Psoas muscle (tissue), 8 donors: ENCODE results near the gene UBE3B. TPM values are rescaled to one million over a fixed set of nuclear protein-coding genes. Genes with fewer than 3 reads are reported as not detected.

Experiments
- ATAC-seq, 4 donors: fragments of 200-7000 bp; cut with Tn5 transposase; one replicate each; pipeline ENCODE4 v1.9.1; 2020; ENCODE audit warnings: moderate library complexity in 3 of 4, mild to moderate bottlenecking in 2 of 4
- DNase-seq, 2 donors: peaks; one replicate each; pipeline ENCODE4 v3.0.0-alpha.2; 2020
- H3K27ac ChIP-seq: fragments of 200-600 bp; one replicate; pipeline ENCODE4 v1.8.0; 2022
- H3K27me3 ChIP-seq, 3 donors: fragments of 200-600 bp in 1 of 3; one replicate each; pipeline versions ENCODE4 v1.6.1 to v1.8.0; 2013 to 2022; ENCODE audit warnings: low read length in 2 of 3, mild to moderate bottlenecking in 2 of 3, moderate library complexity in 1 of 3; ENCODE audit not compliant: insufficient read depth in 3 of 3
- H3K36me3 ChIP-seq, 2 donors: fragments of 200-600 bp in 1 of 2; one replicate each; pipeline versions ENCODE4 v1.6.1 to v1.8.0; 2013 to 2022; ENCODE audit warnings: low read depth in 1 of 2, mild to moderate bottlenecking in 1 of 2, moderate library complexity in 1 of 2; ENCODE audit not compliant: insufficient read depth in 1 of 2
- H3K4me1 ChIP-seq: fragments of 200-600 bp; one replicate; pipeline ENCODE4 v1.8.0; 2022
- H3K4me3 ChIP-seq: fragments of 200-600 bp; one replicate; pipeline ENCODE4 v1.8.0; 2022; ENCODE audit warnings: mild to moderate bottlenecking
- H3K9me3 ChIP-seq: fragments of 200-600 bp; one replicate; pipeline ENCODE4 v1.8.0; 2022
- WGBS, 3 donors: extraction: QIAGEN DNeasy Blood & Tissue Kit; methylation state at CpG; one replicate each; pipeline versions ENCODE4 v1.1.6 to v1.1.7; 2013; 5-methylcytosine and 5-hydroxymethylcytosine counted together
- intact Hi-C, 2 donors: fragments of 100-400 bp; cut with DNase I; formaldehyde crosslinking; loops; one replicate each; pipeline versions ENCODE4 v1.11.0 to v1.14.2; 2022
- polyA plus RNA-seq, 3 donors: library from polyadenylated mRNA; stranded (reverse); fragments of 200-250 nt; gene quantifications; one replicate each; pipeline ENCODE4 v1.2.3, GENCODE V29; 2013
- total RNA-seq, 4 donors: library from RNA; stranded (reverse); fragmentation: NEBNext Ultra II Directional in 2 of 4; extraction: Animal tissue kit (Norgen Biotek cat#: 25700) in 2 of 4; gene quantifications; one replicate each; pipeline versions ENCODE4 v1.2.1 to v1.2.4, GENCODE V29; 2021 to 2023
- TF ChIP-seq, protein P1 (sequence below): fragments of 200-600 bp; IDR thresholded peaks from one replicate; pipeline ENCODE4 v1.8.0; 2022; ENCODE audit warnings: antibody characterized with exemption
- donor health status: healthy with polysubstance abuse.
- donor health status: DM: no; HTN: no; CAD: no; lungs with moderate emphysema.
- donor health status: Bipolar disorder and iron deficiency.
- donor health status: healthy.
- donor health status: DM: yes; HTN: yes; CAD: no.
- donor health status: DM: no; HTN: no; CAD: no.
- donor health status: DM: no; HTN: no; CAD: no.
- donor health status: DM: yes; HTN: yes; CAD: no.

The UBE3B gene
- total and polyA plus RNA-seq, 7 donors = 13.5 to 50.8 (median 42.6) TPM

DNA sequence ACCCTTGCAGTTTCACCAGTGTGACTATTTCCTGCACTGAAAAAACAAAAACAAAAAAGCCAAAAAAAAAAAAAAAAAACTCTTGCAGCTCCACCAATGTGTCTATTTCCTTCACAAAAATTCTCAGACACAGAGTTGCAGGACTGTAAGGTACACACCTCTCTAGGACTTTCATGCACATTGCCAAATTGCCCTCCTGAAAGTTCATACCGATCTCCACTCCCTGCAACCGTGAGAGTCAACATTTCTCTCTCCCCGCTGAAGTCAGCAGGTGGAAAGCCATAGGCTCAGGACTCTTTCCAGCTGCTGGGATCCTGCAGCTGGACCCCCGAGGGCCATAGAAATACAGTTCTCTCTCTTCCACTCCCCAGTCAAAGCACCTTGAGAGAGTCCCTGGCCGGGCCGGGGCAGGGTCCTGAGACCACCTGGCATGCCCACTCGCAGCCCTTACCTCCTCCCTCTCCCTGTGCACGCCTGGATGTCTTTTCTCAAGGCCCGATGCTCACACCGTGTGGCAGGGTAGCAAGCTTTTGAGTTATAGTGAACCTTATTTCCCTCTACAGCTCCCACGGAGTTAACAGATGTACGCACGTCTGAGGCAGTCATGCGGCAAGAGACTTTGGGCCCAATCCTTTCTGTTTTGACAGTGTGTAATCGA, 72.3 kb downstream of the UBE3B start:
- no peak for ATAC-seq
- WGBS, 3 donors = 11 to 27% (median 20%) methylated on average over 15 of the region's 15 CpGs
- DNase-seq = no peak
- H3K27ac ChIP-seq = no peak overlapping the region
- H3K36me3 ChIP-seq = no peaks in the 10 kb centered on the region
- H3K9me3 ChIP-seq = no peaks in the 10 kb centered on the region
- TF ChIP-seq, protein P1, sequence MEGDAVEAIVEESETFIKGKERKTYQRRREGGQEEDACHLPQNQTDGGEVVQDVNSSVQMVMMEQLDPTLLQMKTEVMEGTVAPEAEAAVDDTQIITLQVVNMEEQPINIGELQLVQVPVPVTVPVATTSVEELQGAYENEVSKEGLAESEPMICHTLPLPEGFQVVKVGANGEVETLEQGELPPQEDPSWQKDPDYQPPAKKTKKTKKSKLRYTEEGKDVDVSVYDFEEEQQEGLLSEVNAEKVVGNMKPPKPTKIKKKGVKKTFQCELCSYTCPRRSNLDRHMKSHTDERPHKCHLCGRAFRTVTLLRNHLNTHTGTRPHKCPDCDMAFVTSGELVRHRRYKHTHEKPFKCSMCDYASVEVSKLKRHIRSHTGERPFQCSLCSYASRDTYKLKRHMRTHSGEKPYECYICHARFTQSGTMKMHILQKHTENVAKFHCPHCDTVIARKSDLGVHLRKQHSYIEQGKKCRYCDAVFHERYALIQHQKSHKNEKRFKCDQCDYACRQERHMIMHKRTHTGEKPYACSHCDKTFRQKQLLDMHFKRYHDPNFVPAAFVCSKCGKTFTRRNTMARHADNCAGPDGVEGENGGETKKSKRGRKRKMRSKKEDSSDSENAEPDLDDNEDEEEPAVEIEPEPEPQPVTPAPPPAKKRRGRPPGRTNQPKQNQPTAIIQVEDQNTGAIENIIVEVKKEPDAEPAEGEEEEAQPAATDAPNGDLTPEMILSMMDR = no peak
- no peak overlapping the region for H3K4me3 ChIP-seq
- peaks cover 0 to 55% (median 19%) of the 10 kb centered on the region in 3 donors for H3K27me3 ChIP-seq
- intact Hi-C loops = no loop called here
- peaks cover 7% of the 10 kb centered on the region for H3K4me1 ChIP-seq

DNA sequence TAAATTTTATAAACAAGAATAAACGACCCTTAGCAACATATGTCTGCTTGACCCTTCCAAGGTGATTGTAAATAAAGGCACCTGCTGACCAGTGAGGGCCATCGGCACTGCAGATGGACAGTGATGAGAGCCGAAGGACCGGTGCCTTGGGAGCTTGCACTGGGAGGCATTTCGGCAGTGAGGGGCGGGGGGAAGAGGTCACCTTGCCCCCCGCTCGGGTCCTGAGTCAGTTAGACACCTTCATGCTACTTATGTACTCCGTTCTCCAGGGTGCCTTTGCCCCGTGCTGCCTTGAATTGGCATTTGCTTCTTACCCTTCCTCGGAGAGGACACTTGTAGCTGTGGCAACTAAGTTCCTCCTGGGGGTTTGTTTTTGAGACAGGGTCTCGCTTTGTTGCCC, 72.8 kb downstream of the UBE3B start:
- H3K4me1 ChIP-seq = peaks cover 3% of the 10 kb centered on the region
- H3K27ac ChIP-seq = no peak overlapping the region
- ATAC-seq = no peak
- H3K27me3 ChIP-seq = peaks cover 0 to 55% (median 19%) of the 10 kb centered on the region in 3 donors
- WGBS, 3 donors = 48 to 63% (median 54%) methylated on average over 12 of the region's 12 CpGs
- no peak overlapping the region for H3K4me3 ChIP-seq
- DNase-seq = no peak
- intact Hi-C loops = no loop called here
- TF ChIP-seq, protein P1 = no peak
- no peaks in the 10 kb centered on the region for H3K9me3 ChIP-seq
- no peaks in the 10 kb centered on the region for H3K36me3 ChIP-seq

DNA sequence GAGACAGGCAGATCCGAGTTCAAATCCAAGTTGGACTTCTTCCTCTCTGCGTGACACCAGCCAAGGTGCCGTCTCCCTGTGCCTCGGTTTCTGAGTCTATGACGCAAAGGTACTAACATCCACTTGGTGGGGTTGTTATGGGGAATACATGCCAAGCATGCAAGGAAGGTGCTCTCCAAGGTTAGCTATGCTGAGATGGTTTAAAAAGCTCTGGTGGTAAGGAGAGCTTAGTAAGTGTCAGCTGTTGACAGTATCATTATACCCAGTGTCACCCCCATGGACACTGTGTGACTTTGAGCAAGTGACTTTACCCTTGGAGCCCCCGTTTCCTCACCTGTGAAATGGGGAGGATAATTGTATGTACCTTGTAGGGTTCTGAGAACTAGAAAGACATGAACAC, 73.7 kb downstream of the UBE3B start:
- H3K4me3 ChIP-seq = no peak overlapping the region
- H3K27me3 ChIP-seq = peaks cover 0 to 55% (median 19%) of the 10 kb centered on the region in 3 donors
- TF ChIP-seq, protein P1 = no peak
- no peak for ATAC-seq
- H3K9me3 ChIP-seq = no peaks in the 10 kb centered on the region
- DNase-seq = no peak
- H3K36me3 ChIP-seq = no peaks in the 10 kb centered on the region
- H3K27ac ChIP-seq = no peak overlapping the region
- H3K4me1 ChIP-seq = no peaks in the 10 kb centered on the region
- WGBS, 3 donors = 81 to 86% (median 81%) methylated on average over 6 of the region's 6 CpGs
- intact Hi-C loops = no loop called here

DNA sequence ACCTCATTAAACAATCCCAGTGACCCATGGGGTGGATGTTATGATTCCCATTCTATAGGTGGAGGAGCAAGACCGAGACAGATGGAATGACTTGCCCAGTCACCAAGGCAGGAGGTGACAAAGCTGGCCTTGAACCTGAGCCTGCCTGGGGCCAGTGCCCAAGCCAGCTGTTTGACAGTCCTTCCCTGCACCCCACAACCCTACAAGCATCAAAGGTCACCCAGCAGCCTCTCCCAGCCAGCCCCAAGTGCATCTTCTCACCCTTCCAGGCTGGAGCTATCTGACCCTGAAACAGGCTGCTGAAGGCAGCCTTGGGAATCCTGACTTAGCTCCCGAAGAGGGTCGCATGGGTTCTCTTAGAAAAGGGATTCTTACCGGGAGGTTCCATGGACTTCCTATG, 75.5 kb downstream of the UBE3B start:
- DNase-seq (no peak), ATAC-seq (no peak)
- peaks cover 0 to 6% of the 10 kb centered on the region in 2 donors for H3K36me3 ChIP-seq
- WGBS, 3 donors = 56 to 68% (median 56%) methylated on average over 4 of the region's 4 CpGs
- TF ChIP-seq, protein P1 = no peak
- H3K9me3 ChIP-seq = no peaks in the 10 kb centered on the region
- intact Hi-C loops = no loop called here
- no peak overlapping the region for H3K27ac ChIP-seq
- no peak overlapping the region for H3K4me3 ChIP-seq
- peaks cover 0 to 51% (median 19%) of the 10 kb centered on the region in 3 donors for H3K27me3 ChIP-seq
- H3K4me1 ChIP-seq = no peaks in the 10 kb centered on the region

DNA sequence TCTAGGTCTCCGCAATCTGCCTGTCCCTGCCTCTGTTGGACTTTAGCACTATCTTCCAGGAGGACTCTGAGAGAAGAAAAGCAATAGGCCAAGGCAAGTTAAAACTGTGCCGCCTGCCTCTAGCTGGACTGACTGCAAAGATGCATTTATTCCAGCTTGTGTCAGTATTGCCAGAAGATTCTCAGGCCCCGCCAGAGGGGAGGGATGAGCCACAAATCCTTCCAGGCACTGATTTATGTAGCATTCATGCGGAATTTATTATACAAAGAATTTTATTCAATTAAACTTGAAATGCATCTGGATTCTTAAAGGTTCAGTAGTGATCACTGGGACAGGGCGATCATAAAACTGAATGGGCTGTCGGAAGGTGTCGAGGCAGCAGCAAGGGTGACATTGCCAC, 76.0 kb downstream of the UBE3B start:
- no peaks in the 10 kb centered on the region for H3K9me3 ChIP-seq
- H3K4me3 ChIP-seq = no peak overlapping the region
- no peak for ATAC-seq
- DNase-seq = no peak
- no peaks in the 10 kb centered on the region for H3K4me1 ChIP-seq
- TF ChIP-seq, protein P1 = no peak
- 58 to 74% (median 59%) methylated on average over 7 of the region's 7 CpGs for WGBS, 3 donors
- no peak overlapping the region for H3K27ac ChIP-seq
- peaks cover 0 to 10% of the 10 kb centered on the region in 2 donors for H3K36me3 ChIP-seq
- intact Hi-C loops = no loop called here
- peaks cover 0 to 46% (median 15%) of the 10 kb centered on the region in 3 donors for H3K27me3 ChIP-seq
